GM06990 (cell line): ENCODE measurements around the gene MS4A4E.

Source experiments
- DNase-seq: peaks from one replicate; pipeline ENCODE4 v3.0.0-alpha.2; 2011; ENCODE audit not compliant: insufficient read length; ENCODE audit errors: extremely low read depth
- H3K27me3 ChIP-seq: replicated peaks from 2 replicates; pipeline ENCODE4 v1.6.0; 2011; ENCODE audit warnings: low read length; ENCODE audit not compliant: control insufficient read depth, insufficient read depth
- H3K36me3 ChIP-seq: 2 replicates; pipeline ENCODE4 v1.5.1; 2011; ENCODE audit warnings: low read length; ENCODE audit not compliant: control insufficient read depth, insufficient read depth
- H3K4me3 ChIP-seq: replicated peaks from 2 replicates; pipeline ENCODE4 v1.5.1; 2011; ENCODE audit warnings: low read depth, mild to moderate bottlenecking, control low read depth, low read length
- TF ChIP-seq, protein P1 (sequence below): IDR thresholded peaks from 2 replicates; pipeline ENCODE4 v1.5.1; 2011; ENCODE audit warnings: low read length, control low read depth, mild to moderate bottlenecking, inconsistent platforms; ENCODE audit not compliant: insufficient read depth, poor library complexity, severe bottlenecking

The MS4A4E gene

DNA sequence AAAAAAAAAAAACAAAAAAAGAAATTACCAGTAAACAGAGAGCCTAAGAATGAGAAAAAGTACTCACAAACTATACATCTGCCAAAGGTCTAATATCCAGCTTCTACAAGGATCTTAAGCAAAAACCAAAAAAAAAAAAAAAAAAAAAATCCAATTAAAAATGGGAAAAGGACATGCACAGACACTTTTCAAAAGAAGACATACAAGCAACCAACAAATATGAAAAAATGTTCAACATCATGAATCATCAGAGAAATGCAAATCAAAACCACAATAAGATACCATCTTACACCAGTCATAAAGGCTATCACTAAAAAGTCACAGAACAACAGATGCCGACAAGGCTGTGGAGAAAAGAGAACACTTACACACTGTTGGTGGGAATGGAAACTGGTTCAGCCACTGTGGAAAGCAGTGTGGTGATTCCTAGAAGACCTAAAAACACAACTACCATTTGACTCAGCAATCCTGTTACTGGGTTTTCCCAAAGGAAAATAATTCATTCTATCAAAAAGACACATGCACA is 78.3 kb downstream of the MS4A4E start:
- Histone ChIP-seq H3K27me3 (no peaks in the 10 kb centered on the region; the same call in 1 of the 2 replicates), H3K4me3 (no peak overlapping the region), H3K36me3 (no peaks in the 10 kb centered on the region)
- TF ChIP-seq, protein P1, sequence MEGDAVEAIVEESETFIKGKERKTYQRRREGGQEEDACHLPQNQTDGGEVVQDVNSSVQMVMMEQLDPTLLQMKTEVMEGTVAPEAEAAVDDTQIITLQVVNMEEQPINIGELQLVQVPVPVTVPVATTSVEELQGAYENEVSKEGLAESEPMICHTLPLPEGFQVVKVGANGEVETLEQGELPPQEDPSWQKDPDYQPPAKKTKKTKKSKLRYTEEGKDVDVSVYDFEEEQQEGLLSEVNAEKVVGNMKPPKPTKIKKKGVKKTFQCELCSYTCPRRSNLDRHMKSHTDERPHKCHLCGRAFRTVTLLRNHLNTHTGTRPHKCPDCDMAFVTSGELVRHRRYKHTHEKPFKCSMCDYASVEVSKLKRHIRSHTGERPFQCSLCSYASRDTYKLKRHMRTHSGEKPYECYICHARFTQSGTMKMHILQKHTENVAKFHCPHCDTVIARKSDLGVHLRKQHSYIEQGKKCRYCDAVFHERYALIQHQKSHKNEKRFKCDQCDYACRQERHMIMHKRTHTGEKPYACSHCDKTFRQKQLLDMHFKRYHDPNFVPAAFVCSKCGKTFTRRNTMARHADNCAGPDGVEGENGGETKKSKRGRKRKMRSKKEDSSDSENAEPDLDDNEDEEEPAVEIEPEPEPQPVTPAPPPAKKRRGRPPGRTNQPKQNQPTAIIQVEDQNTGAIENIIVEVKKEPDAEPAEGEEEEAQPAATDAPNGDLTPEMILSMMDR: no peak
- DNase-seq: no peak

- no peak for DNase-seq
- no peaks in the 10 kb centered on the region; the same call in 1 of the 2 replicates for H3K27me3 ChIP-seq
- H3K36me3 ChIP-seq: no peaks in the 10 kb centered on the region
- TF ChIP-seq, protein P1: no peak
- H3K4me3 ChIP-seq: no peak overlapping the region
Measured at GRCh38 chr11:60161766-60162165, 81.2 kb downstream of the MS4A4E start.

DNA sequence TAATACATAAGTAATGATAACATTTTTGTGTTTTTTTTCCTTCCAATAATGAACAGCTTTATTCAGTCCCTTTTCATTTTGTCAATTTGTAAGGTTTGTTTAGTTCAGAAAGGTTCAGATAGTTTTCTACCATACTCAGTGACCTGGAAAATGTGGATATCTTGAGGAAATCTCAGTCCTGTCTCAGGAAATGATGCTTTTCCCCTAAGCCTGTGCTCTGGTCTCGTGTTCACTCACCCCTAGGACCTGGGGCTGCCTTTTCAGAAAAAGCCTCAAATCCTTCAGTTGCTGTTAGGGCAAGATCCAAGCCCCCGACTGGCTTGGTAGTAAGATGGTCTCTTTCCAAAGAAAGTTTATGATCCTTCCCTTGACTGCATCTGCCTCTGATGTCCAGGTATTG is 81.8 kb downstream of the MS4A4E start:
- H3K36me3 ChIP-seq: no peaks in the 10 kb centered on the region
- H3K4me3 ChIP-seq: no peak overlapping the region
- no peak for DNase-seq
- no peaks in the 10 kb centered on the region; the same call in 1 of the 2 replicates for H3K27me3 ChIP-seq
- TF ChIP-seq, protein P1: no peak

- H3K36me3 ChIP-seq: no peaks in the 10 kb centered on the region
- TF ChIP-seq, protein P1: no peak
- H3K4me3 ChIP-seq: no peak overlapping the region
- DNase-seq: no peak
- H3K27me3 ChIP-seq: no peaks in the 10 kb centered on the region; the same call in 1 of the 2 replicates
Measured at GRCh38 chr11:60159868-60160267, 83.1 kb downstream of the MS4A4E start.

DNA sequence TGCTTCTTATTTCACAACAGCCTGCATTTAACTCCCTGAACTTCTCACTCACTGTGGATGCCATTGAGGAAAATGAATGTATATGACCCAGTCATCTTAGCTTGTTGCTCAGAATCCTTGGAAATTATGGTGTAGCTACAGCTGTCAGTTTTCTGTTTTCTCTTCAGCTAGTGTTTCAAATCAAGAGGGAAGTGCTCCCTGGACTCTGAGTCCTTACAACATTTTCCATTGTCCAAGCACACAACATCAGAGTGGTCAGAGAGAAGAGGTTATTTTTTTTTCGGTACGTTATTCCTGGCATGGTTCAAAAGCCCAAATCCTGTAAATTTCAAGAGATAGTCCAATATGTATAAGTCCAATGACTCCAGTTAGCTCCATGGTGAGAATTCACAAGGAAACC is 83.7 kb downstream of the MS4A4E start:
- TF ChIP-seq, protein P1: no peak
- DNase-seq: no peak
- Histone ChIP-seq H3K4me3 (no peak overlapping the region), H3K27me3 (no peaks in the 10 kb centered on the region; the same call in 1 of the 2 replicates), H3K36me3 (no peaks in the 10 kb centered on the region)

- TF ChIP-seq, protein P1: no peak
- H3K36me3 ChIP-seq: no peaks in the 10 kb centered on the region
- H3K27me3 ChIP-seq: no peaks in the 10 kb centered on the region; the same call in 1 of the 2 replicates
- H3K4me3 ChIP-seq: no peak overlapping the region
- no peak for DNase-seq
Measured at GRCh38 chr11:60158636-60159035, 84.3 kb downstream of the MS4A4E start.
